NCI-H1436 treated with DMSO at 0.1 percent for 48 hours (cell line): ENCODE measurements around the gene RNU7-1.

Experiments used
- DNase-seq: peaks from one replicate; lab custom pipeline; 2025; lab: John Stamatoyannopoulos, UW

Gene RNU7-1

DNA sequence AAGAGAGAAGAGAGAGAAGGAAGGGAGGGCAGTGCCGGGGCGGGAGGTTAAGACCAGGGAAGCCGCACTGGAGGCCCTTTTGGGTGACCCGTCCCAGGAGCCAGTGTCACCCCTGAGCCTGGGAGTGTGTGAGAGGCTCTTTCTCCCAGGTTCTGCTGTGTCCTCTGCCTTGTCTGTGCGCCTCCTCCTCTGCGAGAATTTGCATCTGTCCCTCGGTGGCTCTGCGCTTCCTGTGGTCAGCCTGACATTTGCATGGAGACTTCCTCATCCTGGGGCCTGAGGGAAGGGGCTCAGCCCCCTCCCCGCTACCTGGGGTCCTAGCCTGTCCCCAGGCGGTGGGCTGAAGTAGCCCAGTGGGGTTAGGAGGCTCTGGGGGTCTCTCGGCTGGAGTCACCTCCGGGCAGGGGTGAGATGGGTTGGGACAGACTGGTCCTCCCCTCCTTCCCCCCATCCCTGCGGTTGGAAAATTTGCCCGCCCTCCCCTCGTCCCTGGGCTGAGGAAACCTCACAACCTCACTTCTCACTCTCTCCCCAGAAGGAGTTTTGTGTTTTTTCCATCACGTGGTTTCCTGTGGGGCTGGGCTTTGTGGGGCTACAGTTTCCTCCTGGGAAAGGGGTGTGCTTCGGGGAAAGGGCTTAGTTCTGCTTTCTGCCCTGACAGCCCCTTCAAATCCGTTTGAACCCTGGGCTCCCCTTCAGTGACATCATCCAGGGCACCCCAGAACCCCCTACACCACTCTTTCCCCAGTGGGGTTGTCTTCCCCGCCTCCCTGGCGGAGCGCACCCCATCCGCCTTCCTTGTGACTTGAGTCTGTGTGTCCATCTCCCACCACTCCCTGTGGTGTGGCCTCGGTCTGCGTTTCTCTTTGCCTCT is 10.1 kb downstream of the RNU7-1 start:
- DNase-seq: no peak

DNA sequence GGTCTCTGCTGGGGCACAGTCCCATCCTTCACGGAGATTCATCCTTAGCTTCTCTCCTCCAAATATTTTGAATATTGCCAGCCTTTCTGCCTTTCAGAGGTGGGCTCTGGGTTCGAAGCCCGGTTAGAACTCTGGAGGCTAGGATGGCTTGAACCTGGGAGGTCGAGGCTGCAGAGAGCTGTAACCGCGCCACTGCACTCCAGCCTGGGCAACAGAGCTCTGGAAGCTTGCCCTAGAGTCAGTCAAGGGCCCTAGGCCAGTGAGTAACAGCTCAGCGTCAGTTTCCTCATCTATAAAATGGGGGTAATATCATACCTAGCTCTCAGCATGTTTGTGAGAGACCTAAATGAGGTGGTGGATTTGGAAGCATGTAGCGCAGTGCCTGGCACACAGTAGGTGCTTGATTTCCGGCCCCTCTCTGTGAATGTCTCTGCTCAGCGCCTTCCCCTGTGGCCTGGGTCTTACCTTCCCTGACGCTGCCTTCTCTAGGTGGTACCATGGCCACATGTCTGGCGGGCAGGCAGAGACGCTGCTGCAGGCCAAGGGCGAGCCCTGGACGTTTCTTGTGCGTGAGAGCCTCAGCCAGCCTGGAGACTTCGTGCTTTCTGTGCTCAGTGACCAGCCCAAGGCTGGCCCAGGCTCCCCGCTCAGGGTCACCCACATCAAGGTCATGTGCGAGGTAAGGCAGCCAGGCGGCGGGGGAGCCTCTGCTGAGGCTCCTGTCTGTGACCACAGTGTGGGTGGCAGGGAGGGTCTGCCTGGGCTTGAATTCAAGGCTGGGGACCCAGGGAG is 10.9 kb downstream of the RNU7-1 start:
- DNase-seq: no peak

- DNase-seq: no peak
These were observed 11.7 kb downstream of the RNU7-1 start for GRCh38 chr12:6955108-6956020.

GRCh38 chr12:6956021-6956727 is 12.6 kb downstream of the RNU7-1 start:
- no peak for DNase-seq

GRCh38 chr12:6957151-6957701 is 13.6 kb downstream of the RNU7-1 start:
- no peak for DNase-seq

- no peak for DNase-seq
These were observed 14.4 kb downstream of the RNU7-1 start for GRCh38 chr12:6957741-6958608.

- DNase-seq: no peak
These were observed 15.0 kb downstream of the RNU7-1 start for GRCh38 chr12:6958609-6959057.

- no peak for DNase-seq
These were observed 15.6 kb downstream of the RNU7-1 start for GRCh38 chr12:6959058-6959804.

DNA sequence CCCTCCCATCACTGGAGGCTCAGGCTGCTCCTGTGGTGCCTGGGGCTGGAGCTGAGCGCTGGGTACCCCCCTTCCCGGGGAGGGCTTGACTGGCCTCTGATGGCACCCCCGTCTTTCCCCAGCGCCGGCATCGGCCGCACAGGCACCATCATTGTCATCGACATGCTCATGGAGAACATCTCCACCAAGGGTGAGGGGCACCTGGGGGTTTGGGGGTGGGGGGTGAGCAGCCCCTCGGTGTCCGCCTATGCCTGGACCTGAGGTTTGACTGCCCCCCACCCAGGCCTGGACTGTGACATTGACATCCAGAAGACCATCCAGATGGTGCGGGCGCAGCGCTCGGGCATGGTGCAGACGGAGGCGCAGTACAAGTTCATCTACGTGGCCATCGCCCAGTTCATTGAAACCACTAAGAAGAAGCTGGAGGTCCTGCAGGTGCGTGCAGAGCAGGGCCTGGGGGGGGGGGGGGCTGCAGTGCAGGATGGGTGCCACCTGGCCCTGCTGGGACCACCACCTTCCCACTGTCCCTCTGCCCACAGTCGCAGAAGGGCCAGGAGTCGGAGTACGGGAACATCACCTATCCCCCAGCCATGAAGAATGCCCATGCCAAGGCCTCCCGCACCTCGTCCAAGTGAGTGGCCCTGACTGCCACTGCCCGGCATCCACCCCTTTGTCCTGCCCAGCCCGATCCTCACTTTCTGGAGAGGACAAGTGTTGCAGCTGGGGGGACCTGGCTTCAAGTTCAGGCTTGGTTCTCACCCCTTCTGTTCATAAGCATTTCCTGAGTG is 16.4 kb downstream of the RNU7-1 start:
- no peak for DNase-seq

GRCh38 chr12:6960593-6961277 is 17.1 kb downstream of the RNU7-1 start:
- DNase-seq: no peak

- no peak for DNase-seq
These were observed 17.7 kb downstream of the RNU7-1 start for GRCh38 chr12:6961278-6961694.

DNA sequence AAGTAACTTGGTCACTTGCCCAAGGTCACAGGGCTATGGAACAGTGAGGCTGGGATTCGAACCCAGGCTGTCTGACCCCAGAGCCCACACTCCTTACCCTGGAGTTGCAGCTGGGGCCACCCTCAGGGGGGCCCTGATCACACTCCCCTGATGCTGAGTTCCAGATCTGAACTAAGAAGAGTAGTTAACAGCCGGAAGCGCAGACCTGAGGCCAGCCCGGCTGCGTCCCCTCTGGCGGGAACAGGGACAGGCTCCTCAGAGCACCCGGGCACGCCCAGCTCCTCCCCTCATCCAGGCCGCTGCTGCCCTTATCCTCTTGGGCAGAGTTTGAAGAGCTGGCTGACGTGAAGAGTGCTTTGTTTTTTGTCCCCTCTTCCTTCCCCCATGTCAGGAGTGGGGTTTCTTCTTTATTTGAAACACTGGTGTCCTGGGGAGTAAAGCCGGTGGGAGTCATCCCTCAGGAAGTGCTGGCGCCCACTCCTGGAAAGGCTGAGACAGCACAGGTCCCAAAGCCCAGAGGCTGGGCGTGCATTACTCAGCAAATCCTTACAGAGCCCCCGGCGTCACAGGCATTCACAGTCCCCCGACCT is 18.2 kb downstream of the RNU7-1 start:
- DNase-seq: peak; percentile 64

DNA sequence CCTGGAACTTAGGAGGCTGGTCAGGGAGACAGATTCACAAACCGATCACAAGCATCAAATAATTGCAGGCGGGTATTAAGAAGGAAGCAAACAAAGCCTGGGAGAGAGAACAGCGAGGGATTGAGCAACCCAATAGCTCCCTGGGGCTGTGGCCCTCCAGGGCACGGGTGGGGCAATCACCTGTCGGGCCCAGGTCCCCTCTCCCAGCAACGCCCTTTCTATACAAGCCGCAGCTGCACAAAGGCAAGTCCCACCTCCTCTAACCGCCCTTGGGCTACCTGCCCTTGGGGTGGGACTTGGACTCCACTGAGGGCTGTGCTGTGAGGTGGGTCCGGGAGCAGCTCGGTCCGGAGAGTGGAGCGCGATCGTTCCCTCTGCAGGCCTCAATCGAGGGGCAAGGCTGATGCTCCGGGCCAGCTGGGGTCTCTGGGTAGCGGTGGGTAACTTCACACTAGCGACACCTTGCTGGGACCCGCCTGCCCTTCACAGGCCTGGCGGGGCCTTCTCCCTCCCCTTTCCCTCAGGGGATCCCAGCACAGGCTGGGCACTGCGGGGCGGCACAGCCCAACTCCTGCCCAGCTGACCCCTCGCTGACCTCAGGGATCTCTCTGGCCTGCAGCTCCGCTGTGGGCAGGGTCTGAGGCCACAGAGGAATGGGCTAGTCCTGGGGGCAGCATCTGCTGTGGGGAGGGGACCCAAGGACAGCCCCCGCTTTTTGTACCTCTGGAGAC is 18.8 kb downstream of the RNU7-1 start:
- peak; percentile 64 for DNase-seq

DNA sequence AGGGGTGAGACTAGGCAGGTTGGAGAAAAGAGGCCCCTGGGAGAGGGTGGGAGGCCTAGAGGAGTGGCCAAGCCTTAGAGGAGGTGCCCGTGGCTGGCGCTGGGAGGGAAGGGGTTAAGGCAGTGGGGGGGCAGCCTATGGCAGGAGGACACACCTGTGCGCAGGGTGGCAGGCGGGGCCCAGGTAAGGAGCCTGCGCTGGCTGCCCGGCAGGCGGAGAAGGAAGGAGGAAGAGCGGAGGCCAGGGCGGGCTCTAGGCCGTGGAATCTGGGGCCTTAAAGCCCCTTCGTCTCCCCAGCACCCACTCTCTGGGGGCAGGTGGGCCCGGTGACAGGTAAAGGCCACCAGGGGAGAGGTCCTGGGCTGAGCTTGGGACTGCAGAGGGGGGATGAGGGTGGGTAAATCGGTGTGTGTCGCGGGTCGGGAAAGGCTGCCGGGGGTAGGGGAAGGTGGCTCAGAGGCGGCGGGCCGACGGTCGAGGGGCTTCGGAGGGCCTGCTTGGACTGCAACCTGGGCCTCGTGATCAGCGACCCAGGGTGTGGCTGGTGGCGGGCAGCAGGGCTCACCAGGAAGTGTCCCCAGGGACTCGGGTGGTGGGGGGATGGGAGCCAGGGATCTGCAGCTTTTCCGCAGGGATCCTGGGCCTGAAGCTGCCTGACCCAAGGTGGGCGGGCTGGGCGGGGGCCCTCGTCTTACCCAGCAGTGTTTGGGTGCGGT is 19.6 kb downstream of the RNU7-1 start:
- peak; percentile 63 for DNase-seq

DNA sequence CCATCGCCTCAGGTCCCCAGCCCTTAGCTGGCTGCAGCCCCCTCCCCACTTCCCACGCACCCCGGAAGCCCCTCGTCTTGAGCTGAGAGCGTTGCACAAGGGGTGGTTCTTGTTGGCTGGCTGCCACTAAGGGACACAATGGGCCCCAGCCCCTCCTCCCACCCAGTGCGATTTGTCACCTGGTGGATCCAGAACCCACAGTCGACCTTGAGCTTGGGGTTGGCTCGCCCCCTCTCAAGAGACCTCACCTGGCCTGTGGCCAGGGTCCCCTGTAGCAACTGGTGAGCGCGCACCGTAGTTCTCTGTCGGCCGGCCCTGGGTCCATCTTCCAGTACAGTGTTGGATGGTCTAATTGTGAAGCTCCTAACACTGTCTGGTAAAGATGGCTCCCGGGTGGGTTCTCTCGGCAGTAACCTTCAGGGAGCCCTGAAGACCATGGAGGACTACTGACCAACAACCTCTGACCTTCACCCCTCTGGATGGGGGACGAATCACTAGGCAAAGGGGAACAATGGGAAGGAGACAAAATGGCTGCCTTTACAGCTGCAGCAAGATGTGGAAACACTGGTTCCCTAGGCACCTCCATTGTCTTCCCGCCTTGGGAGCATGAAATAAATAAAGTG is 20.3 kb downstream of the RNU7-1 start:
- DNase-seq: no peak

DNA sequence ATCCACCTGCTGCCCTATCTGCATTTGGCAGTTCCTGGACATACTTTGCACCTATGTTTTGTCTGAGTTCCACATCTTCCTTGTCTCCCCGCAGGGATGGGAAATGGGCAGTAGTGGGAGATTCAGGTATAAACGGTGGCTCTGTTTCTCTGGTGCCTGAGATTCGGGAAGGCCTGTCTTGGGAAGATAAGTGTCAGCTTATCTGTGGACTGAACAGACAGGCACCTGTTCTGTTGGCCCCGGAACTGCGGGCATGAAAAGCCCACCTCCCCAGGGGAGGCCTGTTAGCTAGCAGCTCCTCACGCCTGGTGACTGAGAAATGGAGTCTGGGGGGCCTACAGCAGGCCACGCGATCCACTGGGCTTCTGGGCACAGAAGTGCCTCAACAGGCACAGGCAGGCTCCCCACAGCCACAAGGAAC is 21.0 kb downstream of the RNU7-1 start:
- DNase-seq: no peak
